ENCODE data around the gene PITPNC1.
A peak's percentile ranks its signal among the peaks of the same experiment; 100 is the strongest.
"Not testable (repeated sequence)": the region's sequence is repeated elsewhere in the genome, so short reads cannot be mapped to it uniquely, and the experiment has no call there.

Gene PITPNC1

GRCh38 chr17:67376737-67377487, at the start of gene PITPNC1:
PITPNC1 (plus strand) TSS chr17:67377281.
- DNase-seq (ENCODE audit: low read depth in 4 of 4, low spot score in 1 of 4) = peak; percentile 50 to 85 (median 67)

DNA sequence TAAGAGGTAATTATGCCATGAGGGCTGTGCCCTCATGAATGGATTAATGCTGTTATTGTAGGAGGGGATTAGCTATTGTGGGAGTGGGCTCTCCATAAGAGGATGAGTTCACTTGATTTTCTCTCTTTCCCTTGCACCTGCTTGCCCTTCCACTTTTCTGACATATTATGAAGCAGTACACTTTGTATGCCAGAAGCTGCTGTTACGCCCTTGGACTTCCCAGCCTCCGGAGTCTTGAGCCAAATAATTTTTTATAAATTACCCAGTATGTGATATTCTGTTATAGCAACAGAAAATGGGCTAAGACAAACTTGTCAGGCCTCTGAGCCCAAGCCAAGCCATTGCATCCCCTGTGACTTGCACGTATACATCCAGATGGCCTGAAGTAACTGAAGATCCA, 49.1 kb upstream of the PITPNC1 start:
- no peak for DNase-seq (ENCODE audit: low read depth in 4 of 4, low spot score in 1 of 4)

DNA sequence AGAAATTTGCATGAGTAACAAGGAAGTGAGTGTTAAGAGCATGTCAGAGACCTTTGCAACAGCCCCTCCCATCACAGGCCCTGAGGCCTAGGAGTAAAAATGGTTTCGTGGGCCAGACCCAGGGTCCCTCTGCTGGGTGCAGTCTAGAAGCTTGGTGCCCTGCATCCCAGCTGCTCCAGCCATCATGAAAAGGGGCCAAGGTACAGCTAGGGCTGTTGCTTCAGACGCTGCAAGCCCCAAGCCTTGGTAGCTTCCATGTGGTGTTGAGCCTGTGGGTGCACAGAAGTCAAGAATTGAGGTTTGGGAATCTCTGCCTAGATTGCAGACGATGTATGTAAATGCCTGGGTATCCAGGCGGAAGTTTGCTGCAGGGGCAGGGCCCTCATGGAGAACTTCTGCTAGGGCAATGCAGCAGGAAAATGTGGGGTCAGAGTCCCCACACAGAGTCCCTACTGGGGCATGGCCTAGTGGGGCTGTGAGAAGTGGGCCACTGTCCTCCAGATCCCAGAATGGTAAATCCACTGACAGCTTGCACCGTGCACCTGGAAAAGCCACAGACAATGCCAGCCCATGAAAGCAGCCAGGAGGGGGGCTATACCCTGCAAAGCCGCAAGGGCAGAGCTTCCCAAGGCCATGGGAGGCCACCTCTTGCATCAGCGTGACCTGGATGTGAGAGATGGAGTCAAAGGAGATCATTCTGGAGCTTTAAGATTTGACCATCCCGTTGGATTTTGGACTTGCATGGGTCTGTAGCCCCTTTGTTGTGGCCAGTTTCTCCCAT, 45.5 kb upstream of the PITPNC1 start:
- not testable (repeated sequence) for DNase-seq (ENCODE audit: low read depth in 4 of 4, low spot score in 1 of 4)

- DNase-seq (ENCODE audit: low read depth in 4 of 4, low spot score in 1 of 4) = not testable (repeated sequence)
Measured at GRCh38 chr17:67332162-67332508, 44.9 kb upstream of the PITPNC1 start.

GRCh38 chr17:67335245-67335835, 41.7 kb upstream of the PITPNC1 start:
- DNase-seq (ENCODE audit: low read depth in 4 of 4, low spot score in 1 of 4) = no peak

GRCh38 chr17:67336859-67337258, 40.2 kb upstream of the PITPNC1 start:
- DNase-seq (ENCODE audit: low read depth in 4 of 4, low spot score in 1 of 4) = no peak

GRCh38 chr17:67338353-67338752, 38.7 kb upstream of the PITPNC1 start:
- DNase-seq (ENCODE audit: low read depth in 4 of 4, low spot score in 1 of 4) = not testable (repeated sequence)

- DNase-seq (ENCODE audit: low read depth in 4 of 4, low spot score in 1 of 4) = no peak
Measured at GRCh38 chr17:67343237-67343636, 33.8 kb upstream of the PITPNC1 start.

DNA sequence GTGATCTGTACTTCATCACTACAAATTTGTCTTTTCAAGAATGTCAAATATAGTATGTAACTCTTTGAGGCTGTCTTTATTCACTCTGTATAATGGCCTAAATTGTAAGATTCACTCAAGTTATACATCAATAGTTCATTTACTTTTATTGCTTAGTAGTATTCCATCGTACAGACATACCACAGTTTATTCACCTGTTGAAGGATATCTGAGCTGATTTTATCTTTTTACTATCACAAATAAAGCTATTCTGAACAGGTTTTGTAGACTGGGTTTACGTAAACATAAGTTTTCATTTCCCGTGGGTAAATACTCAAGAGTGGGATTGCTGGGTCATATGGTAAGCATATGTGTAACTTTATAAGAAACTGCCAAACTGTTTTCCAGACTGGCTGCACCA, 29.3 kb upstream of the PITPNC1 start:
- no peak for DNase-seq (ENCODE audit: low read depth in 4 of 4, low spot score in 1 of 4)

DNA sequence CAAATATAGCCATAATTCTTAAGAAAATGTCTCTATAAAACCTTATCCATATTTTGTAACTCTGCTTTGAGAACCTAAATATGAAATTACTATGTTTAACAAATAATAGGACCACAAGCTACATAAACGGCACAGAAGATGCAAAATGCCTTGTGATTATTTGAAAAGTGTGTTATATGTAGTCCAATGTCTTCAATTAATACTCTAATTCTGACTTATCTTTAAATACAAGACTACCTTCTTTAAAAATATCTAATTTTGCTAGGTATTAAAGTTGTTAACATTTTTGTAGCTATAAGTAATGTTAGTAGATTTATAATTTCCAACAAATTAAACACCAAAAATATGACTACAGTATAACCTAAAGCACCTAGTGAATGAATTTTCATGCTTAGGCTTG, 27.7 kb upstream of the PITPNC1 start:
- DNase-seq (ENCODE audit: low read depth in 4 of 4, low spot score in 1 of 4) = no peak

DNA sequence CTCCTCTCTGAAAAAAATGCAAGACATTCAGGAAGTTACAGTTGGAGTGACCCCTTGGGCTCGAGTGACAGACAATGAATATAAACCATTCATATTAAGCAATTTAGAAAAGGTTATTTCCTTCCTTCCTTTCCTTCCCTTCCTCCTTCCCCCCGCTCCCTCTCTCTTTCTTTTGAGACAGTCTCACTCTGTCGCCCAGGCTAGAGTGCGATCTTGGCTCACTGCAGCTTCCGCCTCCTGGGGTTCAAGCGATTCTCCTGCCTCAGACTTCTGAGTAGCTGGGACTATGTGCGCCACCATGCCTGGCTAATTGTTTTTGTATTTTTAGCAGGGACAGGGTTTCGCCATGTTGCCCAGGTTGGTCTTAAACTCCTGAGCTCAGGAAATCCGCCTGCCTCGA, 23.9 kb upstream of the PITPNC1 start:
- DNase-seq (ENCODE audit: low read depth in 4 of 4, low spot score in 1 of 4) = no peak

- no peak for DNase-seq (ENCODE audit: low read depth in 4 of 4, low spot score in 1 of 4)
Measured at GRCh38 chr17:67353929-67354574, 23.0 kb upstream of the PITPNC1 start.

DNA sequence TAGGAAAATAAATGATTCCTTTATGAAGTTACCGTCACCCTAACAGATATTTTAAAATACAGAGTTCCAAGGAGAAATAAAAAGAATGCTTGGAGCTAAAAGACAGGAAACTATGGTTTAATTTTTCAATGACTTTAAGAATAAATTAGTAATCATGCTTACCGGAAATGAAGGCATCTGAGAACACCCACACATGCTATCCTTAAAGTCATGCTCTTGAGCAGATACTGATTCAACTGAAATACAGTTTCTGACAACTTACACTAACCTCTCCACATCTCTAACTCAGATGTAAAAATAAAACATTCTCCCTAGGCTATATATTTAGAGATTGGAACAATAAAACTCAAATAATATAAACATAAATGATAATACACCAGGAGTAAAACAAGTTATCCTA, 18.5 kb upstream of the PITPNC1 start:
- no peak for DNase-seq (ENCODE audit: low read depth in 4 of 4, low spot score in 1 of 4)

DNA sequence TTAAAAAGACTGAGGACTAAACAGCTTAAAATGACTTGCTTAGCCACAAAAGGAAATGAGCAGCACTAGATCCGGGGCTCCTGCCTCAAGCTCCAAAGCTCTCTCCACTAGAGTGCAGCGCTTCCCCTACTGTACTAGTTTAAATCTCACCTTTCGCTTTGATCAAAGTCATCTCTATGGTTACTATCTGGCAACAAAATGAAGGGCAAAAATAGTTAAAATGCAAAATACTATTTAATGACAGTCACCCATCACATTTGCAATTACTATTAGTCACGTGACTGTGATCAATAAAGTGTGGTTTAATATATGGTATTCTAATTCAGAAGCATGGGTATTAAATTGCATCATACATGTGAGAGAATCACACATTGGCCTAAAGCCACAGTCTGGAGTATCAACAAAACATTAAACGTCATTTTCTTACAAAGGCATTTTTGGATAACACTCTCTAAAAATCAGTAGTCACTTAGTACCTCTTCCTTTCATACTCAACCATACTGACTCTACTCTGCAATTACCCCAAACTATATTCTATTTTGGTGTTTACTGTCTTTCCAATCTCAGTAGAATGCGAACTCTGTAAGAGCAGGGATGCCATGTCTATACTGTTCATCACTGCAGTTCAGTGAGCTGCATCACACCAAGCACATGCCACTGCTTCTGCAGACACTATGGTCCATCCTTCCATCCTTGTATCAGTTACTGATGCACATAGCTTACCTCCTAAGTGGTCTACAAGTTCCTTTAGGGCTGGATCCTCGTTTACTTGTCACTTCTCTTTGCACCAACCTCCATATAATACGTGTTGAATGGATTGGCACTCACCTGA, 16.9 kb upstream of the PITPNC1 start:
- DNase-seq (ENCODE audit: low read depth in 4 of 4, low spot score in 1 of 4) = peak in 1 of 4 experiments; percentile 32

DNA sequence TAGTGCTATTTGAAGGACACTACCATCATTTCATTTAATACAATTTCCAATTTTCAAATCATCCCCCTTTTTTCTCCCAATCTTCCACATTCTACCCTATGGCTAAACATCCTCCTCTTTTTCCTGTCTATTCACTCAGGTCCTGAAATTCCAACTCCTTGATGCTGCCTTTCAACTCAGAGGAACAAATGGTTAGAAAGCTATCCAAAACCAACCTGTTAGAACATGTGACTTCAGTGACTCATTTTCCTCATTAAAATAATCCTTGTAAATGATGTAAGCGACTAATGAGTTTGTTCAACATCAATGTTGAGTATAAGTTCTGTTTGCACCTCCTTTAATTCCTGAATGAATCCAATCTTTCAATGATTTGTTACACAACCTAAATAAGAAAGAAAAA, 16.2 kb upstream of the PITPNC1 start:
- DNase-seq (ENCODE audit: low read depth in 4 of 4, low spot score in 1 of 4) = no peak

DNA sequence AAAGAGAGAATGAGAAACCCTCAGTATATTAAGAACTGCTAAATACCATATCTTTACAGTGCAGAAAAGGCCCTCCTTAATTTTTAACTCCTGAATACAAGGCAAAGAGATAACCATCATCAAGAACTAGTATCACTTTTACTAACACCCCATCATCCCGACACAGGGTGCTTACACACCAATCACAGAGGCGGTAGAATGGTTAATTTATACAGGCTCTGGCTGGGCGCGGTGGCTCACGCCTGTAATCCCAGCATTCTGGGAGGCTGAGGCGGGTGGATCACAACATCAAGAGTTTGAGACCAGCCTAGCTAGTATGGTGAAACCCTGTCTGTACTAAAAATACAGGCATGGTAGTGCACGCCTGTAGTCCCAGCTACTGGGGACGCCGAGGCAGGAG, 14.9 kb upstream of the PITPNC1 start:
- no peak for DNase-seq (ENCODE audit: low read depth in 4 of 4, low spot score in 1 of 4)

- no peak for DNase-seq (ENCODE audit: low read depth in 4 of 4, low spot score in 1 of 4)
Measured at GRCh38 chr17:67364847-67365737, 12.0 kb upstream of the PITPNC1 start.

DNA sequence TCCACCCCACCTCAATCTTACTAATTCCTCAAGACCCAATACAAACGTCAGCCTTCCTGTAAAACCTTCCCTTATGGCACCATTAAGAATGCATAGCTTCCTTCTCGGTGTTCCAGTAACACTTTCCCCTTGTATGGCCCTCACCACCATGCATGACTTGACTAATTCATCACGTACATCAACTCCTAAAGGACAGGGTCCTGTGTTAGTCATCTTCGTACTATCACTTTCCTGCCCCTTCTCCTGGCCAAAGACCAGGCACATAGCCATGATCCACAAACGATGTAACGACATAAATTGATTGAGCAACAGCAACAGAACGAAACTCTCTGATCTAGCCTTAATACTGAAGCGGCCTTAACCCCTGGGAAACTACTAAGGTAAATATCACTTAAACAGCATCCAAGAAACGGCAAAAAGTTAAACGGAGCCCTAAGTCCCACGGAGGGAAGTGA, 11.3 kb upstream of the PITPNC1 start:
- no peak for DNase-seq (ENCODE audit: low read depth in 4 of 4, low spot score in 1 of 4)
